ENCODE data around the gene SMC1B.
"Not testable (repeated sequence)": the region's sequence is repeated elsewhere in the genome, so short reads cannot be mapped to it uniquely, and the experiment has no call there.

The SMC1B gene

DNA sequence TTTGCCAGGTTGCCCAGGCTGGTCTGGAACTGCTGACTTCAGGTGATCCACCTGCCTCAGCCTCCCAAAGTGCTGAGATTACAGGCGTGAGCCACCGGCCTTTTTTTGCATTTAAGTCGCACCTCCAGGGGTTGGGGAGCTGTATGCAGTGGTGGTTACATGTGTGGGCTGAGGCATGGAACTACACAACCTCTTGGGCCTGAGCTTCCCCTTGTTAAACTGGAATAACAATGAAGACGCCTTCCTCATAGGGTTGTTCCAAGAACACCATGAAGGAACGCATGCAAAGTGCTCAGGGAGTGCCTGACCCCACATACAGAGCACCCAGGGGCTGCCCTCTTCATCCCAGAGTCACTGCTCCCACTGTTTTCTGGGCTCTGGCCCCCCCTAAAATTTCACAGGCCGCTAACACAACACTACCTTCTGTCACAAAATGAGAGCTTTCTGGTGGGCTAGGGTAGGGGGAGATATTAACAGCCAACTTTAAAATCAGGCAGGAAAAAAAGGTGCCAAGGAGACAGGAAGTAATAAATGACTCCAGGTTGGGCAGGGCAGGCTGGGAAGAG, 104.9 kb downstream of the SMC1B start:
- in situ Hi-C loops (cut with MboI; ENCODE audit: low sequenced_read_pairs), result no loop called here

DNA sequence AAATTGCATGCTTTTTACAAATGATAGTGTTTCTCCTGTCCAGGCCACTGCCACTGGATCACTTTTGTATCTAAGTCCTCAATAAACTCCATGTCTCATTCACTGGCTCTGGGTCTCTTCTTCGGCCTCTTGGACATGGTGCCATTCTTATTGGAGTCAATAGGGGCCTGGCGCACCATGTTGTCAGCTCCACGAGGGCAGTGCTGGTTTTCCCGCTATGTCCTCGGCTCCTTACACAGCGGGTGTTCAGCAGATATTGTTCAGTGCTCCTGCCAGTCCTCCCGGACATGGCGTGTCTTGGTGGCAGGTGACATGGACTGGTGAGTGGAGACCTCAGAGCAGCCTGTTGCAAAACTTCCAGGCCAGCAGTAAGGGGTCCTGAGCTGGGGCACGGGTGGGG, 107.3 kb downstream of the SMC1B start:
- in situ Hi-C loops (cut with MboI; ENCODE audit: low sequenced_read_pairs), result no loop called here

DNA sequence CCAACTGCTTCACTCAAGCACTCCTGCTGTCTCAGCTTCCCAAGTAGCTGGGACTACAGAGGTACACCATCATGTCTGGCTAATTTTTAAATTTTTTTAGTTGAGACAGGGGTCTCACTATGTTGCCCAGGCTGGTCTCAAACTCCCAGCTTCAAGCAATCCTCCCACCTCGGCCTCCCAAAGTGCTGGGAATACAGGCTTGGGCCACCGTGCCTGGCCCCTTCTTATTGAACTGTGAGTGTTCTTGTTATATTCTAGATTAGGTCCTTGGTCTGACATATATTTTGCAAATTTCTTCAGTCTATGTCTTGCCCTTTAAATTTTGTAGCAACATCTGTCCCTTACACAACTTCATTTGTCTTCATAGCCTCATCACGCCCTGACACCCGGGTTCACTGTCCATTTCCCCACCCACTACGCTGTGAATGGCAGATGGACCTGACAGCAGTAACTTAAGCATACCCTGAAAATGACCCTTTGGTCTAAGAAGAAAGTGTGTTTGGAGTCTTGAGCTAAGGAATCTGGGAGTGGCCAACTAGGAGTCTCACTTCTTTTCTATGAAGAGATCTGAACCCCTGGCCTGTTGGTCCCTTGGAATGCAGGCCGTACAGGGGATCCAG, 107.8 kb downstream of the SMC1B start:
- in situ Hi-C loops (cut with MboI; ENCODE audit: low sequenced_read_pairs), result no loop called here

DNA sequence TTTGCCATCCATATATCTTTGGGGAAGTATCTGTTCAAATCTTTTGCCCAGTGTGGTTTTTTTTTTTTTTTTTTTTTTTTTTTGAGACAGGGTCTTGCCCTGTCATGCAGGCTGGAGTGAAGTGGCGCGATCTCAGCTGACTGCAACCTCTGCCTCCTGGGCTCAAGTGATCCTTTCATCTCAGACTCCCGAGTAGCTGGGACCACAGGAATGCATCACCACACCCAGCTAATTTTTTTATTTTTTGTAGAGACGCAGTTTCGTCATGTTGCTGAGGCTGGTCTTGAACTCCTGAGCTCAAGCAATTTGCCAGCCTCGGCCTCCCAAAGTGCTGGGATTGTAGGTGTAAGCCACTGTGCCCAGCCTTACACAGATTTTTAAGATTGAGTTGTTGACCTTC, 108.4 kb downstream of the SMC1B start:
- in situ Hi-C loops (cut with MboI; ENCODE audit: low sequenced_read_pairs), result no loop called here

DNA sequence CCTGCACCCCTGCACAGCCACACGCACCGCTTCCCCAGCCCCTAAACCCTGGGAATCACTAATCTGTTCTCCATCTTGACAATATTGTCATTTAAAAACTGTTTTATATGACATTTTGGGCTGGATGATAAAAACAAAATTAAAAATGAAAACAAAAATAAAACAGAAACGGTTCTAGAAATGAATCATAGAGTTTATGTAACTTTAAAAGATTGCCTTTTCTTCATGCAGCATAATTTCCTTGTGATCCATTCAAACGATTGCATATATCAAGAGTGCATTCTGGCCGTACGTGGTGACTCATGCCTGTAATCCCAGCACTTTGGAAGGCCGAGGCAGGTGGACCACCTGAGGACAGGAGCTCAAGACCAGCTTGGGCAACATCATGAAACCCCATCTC, 110.2 kb downstream of the SMC1B start:
- in situ Hi-C loops (cut with MboI; ENCODE audit: low sequenced_read_pairs), result no loop called here

DNA sequence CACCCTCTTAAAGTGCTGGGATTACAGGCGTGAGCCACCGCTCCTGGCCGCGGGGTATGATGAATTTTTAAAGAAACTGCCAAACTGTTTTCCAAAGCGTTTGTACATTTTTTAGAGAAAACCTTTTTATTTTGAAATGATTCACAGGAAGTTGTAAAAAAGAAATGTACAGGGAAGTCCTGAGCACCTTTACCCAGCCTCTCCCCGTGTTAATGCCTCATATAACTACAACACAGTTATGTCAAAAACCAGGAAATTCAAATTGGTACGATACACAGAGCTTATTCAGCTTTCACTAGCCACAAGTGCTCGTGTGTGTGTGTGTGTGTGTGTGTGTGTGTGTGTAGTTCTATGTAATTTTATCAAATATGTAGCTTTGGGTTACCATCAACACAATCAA, 110.6 kb downstream of the SMC1B start:
- in situ Hi-C loops (cut with MboI; ENCODE audit: low sequenced_read_pairs), result no loop called here

DNA sequence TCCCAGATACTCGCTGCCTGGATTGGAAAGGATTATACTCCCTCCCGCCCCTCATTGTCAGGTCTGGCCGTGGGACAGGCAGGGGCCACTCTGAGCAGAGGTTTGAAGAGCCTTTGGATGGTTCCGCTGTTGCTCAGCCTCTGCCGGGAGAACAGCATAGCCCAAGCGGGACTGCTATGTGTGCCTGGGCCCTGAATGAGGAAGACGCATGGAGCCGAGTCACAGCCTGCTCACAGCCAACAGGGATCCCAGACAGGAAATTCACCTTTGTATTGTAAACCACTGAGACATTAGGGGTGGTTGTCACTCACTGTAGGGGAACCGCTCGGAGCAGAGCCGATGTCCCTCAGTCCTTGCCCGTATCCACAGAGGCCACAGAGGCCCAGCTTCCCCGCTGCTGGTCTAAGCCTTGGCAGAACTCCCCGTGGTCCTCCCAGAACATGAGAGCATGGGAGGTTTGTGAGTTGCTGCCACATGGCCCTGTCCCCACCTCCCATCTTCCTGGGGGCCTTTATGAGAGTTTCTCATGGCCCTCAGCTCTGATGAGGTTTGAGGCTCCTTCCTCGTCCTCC, 114.4 kb downstream of the SMC1B start:
- in situ Hi-C loops (cut with MboI; ENCODE audit: low sequenced_read_pairs), result no loop called here

DNA sequence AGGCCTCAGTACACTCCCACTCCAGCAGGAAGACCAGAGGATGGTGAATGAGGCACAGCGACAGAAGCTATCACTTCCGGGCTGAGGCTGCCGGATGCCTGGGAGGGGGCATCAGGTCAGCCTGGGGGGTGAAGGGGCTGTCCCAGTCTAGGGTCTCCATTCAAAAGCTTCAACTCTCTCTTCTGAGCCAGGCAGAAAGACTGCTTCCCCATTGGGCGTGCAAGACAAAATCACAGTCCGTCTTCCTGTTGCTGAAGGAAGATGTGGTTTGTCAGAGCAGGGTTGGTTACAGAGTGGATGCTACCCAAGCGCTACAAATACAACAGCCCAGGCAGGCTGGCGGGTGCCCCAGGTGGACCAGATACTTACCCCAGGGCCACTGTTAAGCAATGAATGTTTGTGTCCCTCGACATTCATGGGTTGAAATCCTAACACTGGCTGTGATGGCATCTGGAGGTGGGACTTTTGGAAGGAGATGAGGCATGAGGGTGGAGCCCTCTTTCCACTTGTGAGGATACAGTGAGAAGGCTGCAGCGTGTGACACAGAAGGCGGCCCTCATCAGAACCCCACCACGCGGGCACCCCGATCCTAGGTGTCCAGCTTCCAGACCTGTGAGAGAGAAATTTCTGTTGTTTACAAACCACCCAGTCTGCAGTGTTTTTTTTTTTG, 116.6 kb downstream of the SMC1B start:
- in situ Hi-C loops (cut with MboI; ENCODE audit: low sequenced_read_pairs), result no loop called here

DNA sequence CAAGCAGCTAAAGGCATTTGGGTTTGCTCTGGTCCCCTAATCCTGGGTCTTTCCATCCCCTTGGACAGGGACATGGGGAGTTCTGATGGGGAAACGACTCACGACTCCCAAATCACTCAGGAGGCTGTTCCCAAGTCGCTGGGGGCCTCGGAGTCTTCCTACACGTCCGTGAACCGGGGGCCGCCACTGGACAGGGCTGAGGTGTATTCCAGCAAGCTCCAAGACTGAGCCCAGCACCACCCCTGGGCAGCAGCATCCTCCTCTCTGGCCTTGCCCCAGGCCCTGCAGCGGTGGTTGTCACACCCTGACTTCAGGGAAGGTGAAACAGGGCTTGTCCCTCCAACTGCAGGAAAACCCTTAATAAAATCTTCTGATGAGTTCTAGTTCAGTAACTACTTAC, 117.9 kb downstream of the SMC1B start:
- in situ Hi-C loops (cut with MboI; ENCODE audit: low sequenced_read_pairs), result no loop called here

DNA sequence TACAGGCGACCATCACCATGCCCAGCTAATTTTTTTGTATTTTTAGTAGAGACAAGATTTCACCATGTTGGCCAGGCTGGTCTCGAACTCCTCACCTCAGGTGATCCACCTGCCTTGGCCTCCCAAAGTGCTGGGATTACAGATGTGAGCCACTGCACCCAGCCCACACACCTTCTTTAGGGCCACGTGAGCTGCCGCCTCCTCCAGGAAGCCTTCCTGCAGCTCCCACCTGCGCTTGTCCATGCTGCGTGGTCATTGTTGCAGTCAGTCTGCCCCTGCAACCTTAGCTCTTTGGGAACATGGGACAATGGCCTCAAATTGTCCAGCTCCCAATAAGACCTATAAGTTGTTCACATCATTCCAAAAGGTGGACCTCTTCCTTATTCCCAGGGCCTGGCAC, 118.4 kb downstream of the SMC1B start:
- in situ Hi-C loops (cut with MboI; ENCODE audit: low sequenced_read_pairs), result not testable (repeated sequence)
